GM18508 (cell line): Measurements from ENCODE around the gene KCNMB2.

ENCODE experiments used
- ATAC-seq: cut with Tn5 transposase; IDR thresholded peaks from one replicate; pipeline ENCODE4 v1.9.1; 2021; ENCODE audit warnings: moderate number of reproducible peaks; ENCODE audit not compliant: insufficient read depth, unreplicated experiment

The KCNMB2 gene

GRCh38 chr3:178684881-178685590 is 148.8 kb downstream of the KCNMB2 start:
- no peak for ATAC-seq

GRCh38 chr3:178685591-178685906 is 149.3 kb downstream of the KCNMB2 start:
- ATAC-seq: no peak

- no peak for ATAC-seq
Observed at GRCh38 chr3:178686826-178687225, 150.6 kb downstream of the KCNMB2 start.

- ATAC-seq: no peak
Observed at GRCh38 chr3:178690571-178690970, 154.3 kb downstream of the KCNMB2 start.

GRCh38 chr3:178699364-178699763 is 163.1 kb downstream of the KCNMB2 start:
- no peak for ATAC-seq

GRCh38 chr3:178699810-178700209 is 163.6 kb downstream of the KCNMB2 start:
- no peak for ATAC-seq

GRCh38 chr3:178703268-178703975 is 167.2 kb downstream of the KCNMB2 start:
- no peak for ATAC-seq

GRCh38 chr3:178705925-178706324 is 169.7 kb downstream of the KCNMB2 start:
- no peak for ATAC-seq

GRCh38 chr3:178706411-178706810 is 170.2 kb downstream of the KCNMB2 start:
- no peak for ATAC-seq

- ATAC-seq: no peak
Observed at GRCh38 chr3:178707311-178708031, 171.2 kb downstream of the KCNMB2 start.

GRCh38 chr3:178709051-178709450 is 172.8 kb downstream of the KCNMB2 start:
- ATAC-seq: no peak

- ATAC-seq: no peak
Observed at GRCh38 chr3:178711753-178712152, 175.5 kb downstream of the KCNMB2 start.

- ATAC-seq: no peak
Observed at GRCh38 chr3:178712247-178712646, 176.0 kb downstream of the KCNMB2 start.

- no peak for ATAC-seq
Observed at GRCh38 chr3:178714925-178715832, 178.9 kb downstream of the KCNMB2 start.

GRCh38 chr3:178718995-178719635 is 182.9 kb downstream of the KCNMB2 start:
- no peak for ATAC-seq

GRCh38 chr3:178732824-178733223 is 196.6 kb downstream of the KCNMB2 start:
- ATAC-seq: no peak

GRCh38 chr3:178735032-178735674 is 198.9 kb downstream of the KCNMB2 start:
- no peak for ATAC-seq

- ATAC-seq: no peak
Observed at GRCh38 chr3:178736300-178736699, 200.1 kb downstream of the KCNMB2 start.

- no peak for ATAC-seq
Observed at GRCh38 chr3:178739720-178740119, 203.5 kb downstream of the KCNMB2 start.
